Measurements from ENCODE around the gene GNG10.
A peak's percentile ranks its signal among the peaks of the same experiment; 100 is the strongest.
"Not testable (repeated sequence)": the region's sequence is repeated elsewhere in the genome, so short reads cannot be mapped to it uniquely, and the experiment has no call there.

Gene GNG10

GRCh38 chr9:111657051-111657450 is 4.4 kb upstream of the GNG10 start:
- DNase-seq, result no peak

DNA sequence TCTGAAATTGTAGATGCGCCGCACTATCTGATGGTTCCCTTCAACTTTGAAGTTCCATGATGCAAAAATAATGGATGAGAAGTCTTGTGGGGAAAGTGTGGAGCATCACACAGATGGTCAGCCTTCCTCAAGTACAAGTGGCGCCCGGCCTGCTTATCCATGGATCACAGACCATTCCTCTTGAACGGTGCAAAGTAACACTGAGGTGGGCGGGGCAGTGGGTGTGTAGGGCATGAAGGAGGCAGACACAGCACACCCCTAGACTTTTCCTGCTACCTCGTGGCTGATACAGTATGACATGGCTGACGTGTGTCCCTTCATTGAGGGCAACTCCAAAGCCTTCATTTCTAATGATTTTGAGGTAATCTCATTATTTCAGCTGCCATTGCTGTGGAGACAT is 2.5 kb upstream of the GNG10 start:
- no peak for DNase-seq

DNA sequence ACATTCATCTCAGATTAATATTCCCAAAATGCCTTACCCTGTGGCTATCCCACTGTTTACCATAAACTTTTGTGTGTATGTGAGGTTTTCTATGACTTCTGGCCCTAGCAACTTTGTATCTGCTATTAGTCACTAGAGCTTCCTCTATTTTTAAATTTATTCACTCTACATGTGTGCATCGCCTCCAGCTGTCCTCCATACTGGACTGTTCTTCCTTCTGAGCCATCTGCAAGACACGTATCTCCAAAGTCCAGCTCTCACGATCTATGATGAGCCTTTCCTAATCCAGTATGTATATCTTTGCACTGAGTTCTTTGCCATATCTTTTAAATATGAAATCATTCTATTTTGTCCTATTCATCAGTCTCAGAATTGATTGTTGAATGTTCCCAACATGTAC is 1.7 kb upstream of the GNG10 start:
- no peak for DNase-seq

- peak; percentile 86 for DNase-seq
Observed at GRCh38 chr9:111661802-111662521, 557 bp downstream of the GNG10 start.

DNA sequence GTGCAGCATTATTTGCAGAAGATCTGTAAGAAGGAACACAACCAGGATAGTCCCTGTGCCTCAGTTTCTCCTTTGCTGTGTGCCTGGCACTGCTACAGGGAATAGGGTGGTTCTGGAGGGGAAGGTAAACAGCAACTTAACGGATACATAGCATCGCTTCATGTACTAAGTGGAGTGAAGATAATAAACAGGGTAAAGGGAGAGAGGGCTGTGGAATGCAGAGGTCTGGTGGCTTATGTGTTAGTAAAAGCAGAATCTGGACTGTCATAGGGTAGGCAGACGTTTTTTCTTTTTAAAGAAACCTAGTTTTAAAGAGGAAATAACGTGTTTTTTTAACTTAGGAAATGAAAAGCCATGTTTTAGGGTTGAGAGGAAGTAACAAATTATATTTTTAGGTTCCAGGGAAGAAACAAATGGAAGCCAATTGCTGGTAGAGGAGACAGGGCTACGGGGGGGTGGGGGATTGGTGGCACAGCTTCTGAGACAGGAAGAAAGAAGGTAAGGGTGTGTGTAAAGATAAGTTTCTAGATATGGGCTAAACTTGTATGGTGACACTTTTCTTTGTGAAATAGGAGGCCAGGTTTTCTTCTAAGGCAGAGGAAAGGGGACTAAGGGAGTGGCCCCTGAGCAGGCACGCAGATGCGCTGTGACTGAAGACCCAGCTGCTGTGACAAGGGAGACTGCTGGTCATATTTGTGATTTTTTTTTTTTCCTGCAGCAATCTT is 1.3 kb downstream of the GNG10 start:
- no peak for DNase-seq

DNA sequence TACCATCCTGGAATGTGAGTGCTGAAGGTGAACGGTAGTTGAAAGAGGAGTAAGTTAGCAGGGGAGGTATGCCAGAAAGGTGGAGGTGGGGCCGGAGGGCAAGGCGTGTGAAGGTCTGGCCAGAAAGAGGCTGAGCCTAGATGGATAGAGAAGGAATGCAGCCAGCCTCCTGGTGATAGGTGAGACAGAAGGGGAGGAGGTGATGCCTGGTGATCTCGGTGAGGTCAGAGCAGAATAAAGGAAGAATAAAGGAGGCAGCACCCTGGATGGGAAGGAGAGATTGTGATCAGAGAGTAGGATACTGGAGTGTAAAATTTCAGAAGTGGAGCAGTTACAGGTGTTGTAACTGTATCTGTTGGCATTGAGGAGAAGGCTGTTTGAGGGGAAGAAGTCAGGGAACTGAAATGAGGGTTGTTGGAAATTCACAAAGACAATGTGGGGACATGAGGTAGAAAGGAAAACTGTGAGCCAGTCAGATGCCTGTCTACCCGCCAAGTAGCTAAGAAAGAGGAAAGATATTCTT is 2.0 kb downstream of the GNG10 start:
- DNase-seq, result no peak

- no peak for DNase-seq
Observed at GRCh38 chr9:111668026-111668573, 6.7 kb downstream of the GNG10 start.

GRCh38 chr9:111668601-111669000 is 7.2 kb downstream of the GNG10 start:
- not testable (repeated sequence) for DNase-seq

- no peak for DNase-seq
Observed at GRCh38 chr9:111674319-111674718, 12.9 kb downstream of the GNG10 start.

DNA sequence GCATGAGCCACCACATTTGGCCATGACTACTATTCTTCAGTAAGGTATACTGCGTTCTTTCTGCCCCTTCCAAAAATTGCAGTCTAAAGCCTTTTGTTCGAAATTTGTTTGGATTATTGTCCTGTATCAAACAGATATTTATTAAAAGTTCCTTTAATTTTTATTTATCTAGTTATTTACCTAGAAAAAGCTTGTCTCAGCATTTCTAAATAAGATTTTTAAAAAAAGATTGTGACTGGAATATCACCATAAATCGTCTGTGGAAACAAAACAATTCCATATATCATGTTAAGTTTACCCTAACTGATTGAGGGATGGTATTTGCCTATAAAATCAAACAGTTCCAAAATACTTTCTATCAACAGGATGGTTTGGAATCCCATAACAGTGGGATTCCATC is 14.7 kb downstream of the GNG10 start:
- DNase-seq, result no peak

DNA sequence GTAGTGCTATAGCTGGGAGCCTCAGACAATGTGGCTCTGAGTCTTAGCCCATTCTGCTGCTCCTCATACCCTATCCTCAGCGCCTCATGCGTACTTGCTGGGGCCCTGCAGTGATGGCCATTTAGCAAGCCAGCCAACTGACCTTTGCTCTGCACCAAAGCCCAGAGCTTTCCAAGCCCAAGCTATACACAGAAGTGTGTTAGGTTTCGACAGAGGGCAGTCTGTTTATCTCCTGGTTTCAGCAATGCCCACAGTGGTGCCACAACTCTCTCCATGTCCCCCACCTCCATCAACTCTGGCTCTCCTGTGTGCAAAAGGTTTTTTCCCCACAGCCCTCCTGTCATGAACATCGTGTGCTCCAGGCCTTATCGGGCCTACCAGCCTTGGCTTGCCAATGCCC is 16.9 kb downstream of the GNG10 start:
- no peak for DNase-seq

DNA sequence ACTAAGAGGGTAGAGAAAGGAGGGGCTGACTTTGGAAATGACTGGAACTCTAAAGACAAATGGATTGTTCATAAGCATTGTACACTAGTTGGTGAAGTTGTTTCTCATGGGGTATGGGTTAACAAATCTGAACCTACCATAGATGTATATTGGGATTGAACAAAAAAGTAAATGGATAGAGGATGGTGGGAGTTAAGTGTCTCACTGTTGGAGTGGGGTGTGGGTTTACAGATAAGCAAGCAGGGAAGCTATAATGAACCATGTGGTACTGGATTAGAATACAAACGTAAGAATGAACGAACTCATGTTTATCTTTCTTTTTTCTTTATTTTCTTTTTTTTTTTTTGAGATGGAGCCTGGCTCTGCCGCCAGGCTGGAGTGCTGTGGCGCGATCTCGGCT is 17.8 kb downstream of the GNG10 start:
- DNase-seq, result no peak

GRCh38 chr9:111683392-111683791 is 22.0 kb downstream of the GNG10 start:
- no peak for DNase-seq

DNA sequence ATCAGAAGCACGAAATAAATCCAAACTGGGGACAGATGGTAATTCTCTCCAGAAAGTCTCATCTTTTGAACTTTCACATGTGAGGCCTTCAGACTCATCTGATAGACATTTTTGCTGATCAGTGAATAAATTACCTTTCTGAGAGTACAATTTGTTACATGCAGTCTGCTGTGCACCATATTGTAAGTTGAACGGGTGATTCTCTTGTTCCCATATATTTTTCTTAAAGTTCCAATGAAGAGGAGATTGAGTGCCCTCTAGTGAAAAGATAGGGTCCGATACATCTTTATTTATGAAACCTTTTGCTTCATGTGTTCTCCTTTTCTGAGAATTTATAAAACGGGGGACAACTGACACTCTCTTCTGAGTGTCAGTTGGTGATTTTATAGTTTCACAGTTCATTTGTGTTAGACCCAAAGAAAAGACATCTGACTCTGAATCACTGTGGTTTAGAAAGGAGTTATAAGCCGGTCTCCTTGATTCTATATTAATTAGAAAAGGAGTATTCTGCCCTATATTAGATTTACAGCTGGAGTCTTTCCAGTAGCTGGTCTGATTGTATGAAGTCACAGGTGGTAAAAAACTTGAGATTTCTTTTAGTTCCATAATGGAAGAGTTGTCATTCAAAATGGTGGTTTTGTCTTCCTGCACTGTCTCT is 30.4 kb downstream of the GNG10 start:
- no peak for DNase-seq

GRCh38 chr9:111696796-111697195 is 35.4 kb downstream of the GNG10 start:
- DNase-seq, result no peak

DNA sequence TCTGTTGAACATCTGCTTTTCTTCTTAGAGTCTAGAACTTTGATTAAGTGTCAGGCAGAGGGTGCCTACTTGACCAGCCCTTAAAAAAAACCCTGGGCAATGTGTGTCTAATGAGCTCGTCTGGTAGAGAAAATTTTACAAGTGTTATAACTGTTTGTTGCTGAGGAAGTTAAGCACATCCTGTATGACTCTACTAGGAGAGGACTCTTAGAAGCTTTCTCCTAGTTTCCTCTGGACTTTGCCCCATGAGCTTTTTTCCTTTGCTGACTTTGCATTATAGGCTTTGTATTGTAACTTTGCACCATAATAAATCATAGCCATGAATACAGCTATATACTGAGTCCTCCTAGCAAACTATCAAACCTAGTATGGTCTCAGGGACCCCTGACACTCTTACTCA is 39.4 kb downstream of the GNG10 start:
- no peak for DNase-seq

DNA sequence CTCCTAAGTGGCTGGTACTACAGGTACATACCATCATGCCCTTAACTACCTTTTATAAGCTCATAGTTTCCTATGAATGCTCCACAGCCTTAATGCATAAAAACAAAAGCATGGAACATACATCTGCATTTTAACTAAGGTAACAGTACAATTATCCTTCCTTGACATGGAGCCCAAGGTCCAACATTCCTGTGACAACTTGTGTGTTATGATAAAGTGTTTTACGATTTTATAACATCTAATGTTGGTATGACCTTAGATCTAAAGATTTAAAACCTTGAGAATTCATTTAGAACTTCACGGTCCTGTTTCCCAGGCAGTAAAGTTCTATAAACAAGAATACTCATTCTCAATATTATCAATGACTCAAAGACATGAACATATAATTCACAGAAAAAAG is 43.1 kb downstream of the GNG10 start:
- DNase-seq, result no peak

DNA sequence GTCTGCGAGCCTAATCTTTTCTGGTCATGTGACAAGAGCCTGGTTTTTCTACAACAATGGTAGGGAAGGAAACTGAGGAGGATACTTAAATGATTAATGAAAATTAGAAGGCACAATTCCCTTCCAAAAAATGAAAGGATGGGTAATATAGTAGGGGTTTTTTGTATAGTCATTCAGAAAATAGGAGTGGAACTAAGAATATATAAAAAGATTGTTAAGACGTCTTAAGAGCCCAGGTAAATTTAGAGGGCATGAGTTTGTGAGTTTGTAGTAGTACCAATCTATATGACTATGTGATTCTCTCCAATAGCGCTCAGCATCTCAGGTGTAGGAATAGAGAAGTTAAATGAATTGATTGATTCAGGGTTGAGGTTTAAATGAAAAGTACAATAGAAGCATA is 50.1 kb downstream of the GNG10 start:
- no peak for DNase-seq

DNA sequence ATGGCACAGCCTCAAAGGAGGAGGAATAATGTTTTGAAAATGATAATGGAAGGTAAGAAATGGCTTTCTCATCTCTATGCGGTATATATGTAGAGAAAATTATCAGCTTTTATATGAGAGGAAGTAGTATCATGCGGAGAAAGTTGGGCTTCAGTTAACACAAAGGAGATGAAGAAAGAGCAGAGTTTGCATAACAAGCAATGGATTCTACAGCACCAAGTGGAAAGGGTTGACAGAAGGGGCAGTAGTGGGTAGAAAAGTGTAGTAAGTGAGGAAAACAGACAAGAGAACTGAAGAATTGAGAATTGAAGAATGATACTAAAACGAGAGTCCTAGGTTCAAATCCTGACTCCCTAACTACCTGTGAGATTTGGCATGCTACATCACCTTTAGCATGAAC is 51.0 kb downstream of the GNG10 start:
- DNase-seq, result no peak

- no peak for DNase-seq
Observed at GRCh38 chr9:111715471-111715870, 54.1 kb downstream of the GNG10 start.

DNA sequence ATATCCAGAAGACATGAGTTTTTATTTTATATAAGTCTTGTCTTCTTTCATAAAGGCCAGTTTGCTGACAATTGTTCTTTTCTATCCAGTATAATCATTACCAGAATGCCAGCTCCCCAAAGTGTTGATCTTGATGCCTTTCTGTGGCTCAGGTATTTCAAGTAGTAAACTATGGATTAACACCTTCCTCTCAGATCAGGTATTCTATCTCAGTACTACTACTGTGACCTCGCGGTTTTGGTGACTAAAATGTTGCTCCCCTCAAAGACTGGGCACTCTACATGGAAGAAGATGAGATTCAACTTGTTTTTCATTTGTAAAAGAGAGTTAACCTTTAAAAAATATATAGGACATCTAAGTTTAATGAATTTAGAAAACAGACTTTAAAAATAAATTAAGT is 58.1 kb downstream of the GNG10 start:
- no peak for DNase-seq

Data from retina (tissue), 1 donor.